A549 treated with AZD9567 at 1 μM for 4 hours (cell line): ENCODE results near the gene ZNF836. TPM values are rescaled to one million over a fixed set of nuclear protein-coding genes. Genes with fewer than 3 reads are reported as not detected.

Source experiments
- total RNA-seq: library from RNA; stranded (reverse); fragments of 200-300 nt; extraction: Qiagen RNA extraction; gene quantifications from 5 replicates; pipeline ENCODE4 v1.2.3, GENCODE V29; 2022; ENCODE audit not compliant: insufficient read depth

ZNF836 gene
- 0.53 to 1.1 TPM (median 0.69 TPM) in 5 replicates for total RNA-seq

GRCh38 chr19:52171321-52172169 lies at the start of gene ZNF836:
Gene ZNF836, minus strand, starts transcription at chr19:52171621. Its CDS starts 3,549 bp downstream, at chr19:52168072.

GRCh38 chr19:52189735-52190486 lies 18.5 kb upstream of the ZNF836 start, which contains the start of gene PPP2R1A:
Gene PPP2R1A, plus strand, starts transcription at chr19:52190052. Its CDS starts 45 bp downstream, at chr19:52190097.

DNA sequence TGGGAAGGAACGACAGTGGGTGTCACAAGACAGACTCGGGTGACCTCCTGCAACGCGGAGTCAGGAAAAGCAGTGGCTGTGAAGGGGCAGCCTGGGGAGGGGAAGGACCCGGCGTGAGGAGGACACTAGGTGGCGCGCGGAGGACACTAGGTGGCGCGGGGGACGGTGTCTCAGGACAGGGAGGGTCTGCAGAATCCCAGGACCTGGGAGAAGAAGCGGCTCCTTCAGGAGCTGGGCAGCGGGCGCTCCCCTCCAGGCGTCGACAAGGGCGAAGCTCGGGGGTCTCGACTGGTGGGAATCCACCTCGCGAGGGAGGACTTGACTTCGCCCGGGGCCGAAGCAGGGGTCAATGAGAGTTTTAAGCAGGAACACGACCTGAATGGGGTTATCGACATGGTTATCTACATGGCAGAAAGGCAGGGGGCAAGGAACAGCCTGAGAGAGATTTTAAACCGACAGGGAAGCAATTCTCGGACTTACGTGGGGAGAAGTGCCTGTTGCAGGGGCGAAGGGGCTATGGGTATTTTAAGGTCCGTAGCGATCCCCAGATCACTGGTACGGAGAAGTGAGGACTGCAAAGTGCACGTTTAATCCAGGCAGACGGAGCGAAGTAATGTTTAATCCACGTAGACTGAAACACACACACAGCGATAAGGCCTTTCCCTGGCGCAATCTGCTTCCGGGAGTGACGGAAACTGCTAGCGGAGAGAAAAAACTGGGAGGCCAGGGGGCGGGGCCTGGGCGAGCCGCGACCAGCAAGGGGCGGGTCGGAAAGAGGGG lies 32.0 kb downstream of the ZNF836 start, which contains the start of gene ZNF616:
Gene ZNF616 (minus strand): TSS at position 687 of the 780 bp plus-strand sequence. CDS start 9,426 bp downstream, outside the sequence.

Other genes starting within 250 kb of the ZNF836 start
- 0.75 to 2.2 TPM (median 1.3 TPM) in 4 of 5 replicates, not detected in the other for gene ZNF613, start 244.1 kb downstream of the ZNF836 start, total RNA-seq
- gene ZNF350, start 184.8 kb downstream of the ZNF836 start, total RNA-seq: 3.3 to 8.1 TPM (median 3.9 TPM) in 5 replicates
- gene ZNF615, start 163.4 kb downstream of the ZNF836 start, total RNA-seq: 2.6 to 4.6 TPM (median 4.1 TPM) in 5 replicates
- 2.9 to 4.3 TPM (median 3.4 TPM) in 5 replicates for gene ZNF614, start 143.2 kb downstream of the ZNF836 start, total RNA-seq
- gene ZNF432, start 122.8 kb downstream of the ZNF836 start, total RNA-seq: 1.4 to 1.9 TPM (median 1.7 TPM) in 4 of 5 replicates, not detected in the other
- 1.5 to 3.1 TPM (median 1.9 TPM) in 5 replicates for gene ZNF841, start 75.9 kb downstream of the ZNF836 start, total RNA-seq
- 0.52 to 4.3 TPM (median 0.91 TPM) in 5 replicates for gene ZNF616, start 31.7 kb downstream of the ZNF836 start, total RNA-seq
- 268 to 309 TPM (median 304 TPM) in 5 replicates for gene PPP2R1A, start 18.4 kb upstream of the ZNF836 start, total RNA-seq
- gene ZNF766, start 98.0 kb upstream of the ZNF836 start, total RNA-seq: 6.9 to 9.6 TPM (median 8.5 TPM) in 5 replicates
- gene ZNF480, start 125.5 kb upstream of the ZNF836 start, total RNA-seq: 9.9 to 18.1 TPM (median 17.2 TPM) in 5 replicates
- gene ZNF610, start 164.6 kb upstream of the ZNF836 start, total RNA-seq: 0.12 TPM in 1 of 5 replicates, not detected in the others
- 0.53 to 1.2 TPM (median 0.97 TPM) in 4 of 5 replicates, not detected in the other for gene ZNF880, start 198.3 kb upstream of the ZNF836 start, total RNA-seq
- gene ZNF528, start 226.2 kb upstream of the ZNF836 start, total RNA-seq: 0.10 to 0.30 TPM (median 0.26 TPM) in 3 of 5 replicates, not detected in the others